Activated T-cell treated with anti-CD3 and anti-CD28 coated beads for 24 hours (primary cell): Measurements from ENCODE around the gene ERC1.

ENCODE experiments used
- DNase-seq: peaks from one replicate; pipeline ENCODE4 v3.0.0-alpha.2; 2020; ENCODE audit warnings: low read depth

ERC1 gene

GRCh38 chr12:990661-991349 lies at the start of gene ERC1:
ERC1 (plus strand) TSS chr12:991223; CDS start chr12:1027904, 36,681 bp downstream.
- DNase-seq: peak; percentile 81

- DNase-seq: no peak
Observed at GRCh38 chr12:943051-943450, 48.0 kb upstream of the ERC1 start.

- DNase-seq: no peak
Observed at GRCh38 chr12:944211-944610, 46.8 kb upstream of the ERC1 start.

GRCh38 chr12:946212-946611 lies 44.8 kb upstream of the ERC1 start:
- no peak for DNase-seq

GRCh38 chr12:946631-947030 lies 44.4 kb upstream of the ERC1 start:
- DNase-seq: no peak

GRCh38 chr12:948238-948637 lies 42.8 kb upstream of the ERC1 start:
- no peak for DNase-seq

- DNase-seq: peak; percentile 96
Observed at GRCh38 chr12:949453-950191, 41.4 kb upstream of the ERC1 start, which contains the start of gene RAD52. RAD52 (minus strand) TSS chr12:949694; CDS start chr12:933058, 16,636 bp downstream.

- DNase-seq: no peak
Observed at GRCh38 chr12:951176-951575, 39.8 kb upstream of the ERC1 start.

- DNase-seq: no peak
Observed at GRCh38 chr12:953776-954175, 37.2 kb upstream of the ERC1 start.

- no peak for DNase-seq
Observed at GRCh38 chr12:954741-955140, 36.3 kb upstream of the ERC1 start.

- no peak for DNase-seq
Observed at GRCh38 chr12:955939-956338, 35.1 kb upstream of the ERC1 start.

GRCh38 chr12:958588-959123 lies 32.4 kb upstream of the ERC1 start:
- DNase-seq: no peak

GRCh38 chr12:966724-967123 lies 24.3 kb upstream of the ERC1 start:
- no peak for DNase-seq

GRCh38 chr12:967641-968040 lies 23.4 kb upstream of the ERC1 start:
- DNase-seq: no peak

GRCh38 chr12:968545-968944 lies 22.5 kb upstream of the ERC1 start:
- no peak for DNase-seq

GRCh38 chr12:969821-970220 lies 21.2 kb upstream of the ERC1 start:
- no peak for DNase-seq

- DNase-seq: no peak
Observed at GRCh38 chr12:971991-972390, 19.0 kb upstream of the ERC1 start.

GRCh38 chr12:974271-974862 lies 16.7 kb upstream of the ERC1 start:
- DNase-seq: no peak

GRCh38 chr12:976644-977043 lies 14.4 kb upstream of the ERC1 start:
- no peak for DNase-seq

GRCh38 chr12:977156-977555 lies 13.9 kb upstream of the ERC1 start:
- no peak for DNase-seq

GRCh38 chr12:979349-979748 lies 11.7 kb upstream of the ERC1 start:
- DNase-seq: no peak

- no peak for DNase-seq
Observed at GRCh38 chr12:981176-981828, 9.7 kb upstream of the ERC1 start.
